ENCODE measurements around the gene CAND2.

Gene CAND2

DNA sequence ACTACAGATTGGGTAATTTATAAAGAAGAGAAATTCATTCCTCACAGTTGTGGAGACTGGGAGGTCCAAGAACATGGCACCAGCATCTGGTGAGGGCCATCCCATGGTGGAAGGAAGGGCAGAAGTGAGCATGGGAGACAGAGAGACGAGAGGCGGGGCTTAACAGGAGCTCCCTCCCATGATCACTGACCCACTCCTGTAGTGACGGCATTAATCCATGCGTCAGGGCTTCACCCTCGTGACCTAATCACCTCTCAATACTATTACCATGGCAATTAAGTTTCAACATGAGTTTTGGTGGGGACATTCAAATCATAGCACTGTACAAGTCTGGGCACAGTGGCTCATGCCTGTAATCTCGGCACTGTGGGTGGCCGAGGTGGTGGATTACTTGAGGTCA lies 27.8 kb downstream of the CAND2 start:
- FAIRE-seq (no peak), DNase-seq (ENCODE audit: insufficient read length) (no peak)

DNA sequence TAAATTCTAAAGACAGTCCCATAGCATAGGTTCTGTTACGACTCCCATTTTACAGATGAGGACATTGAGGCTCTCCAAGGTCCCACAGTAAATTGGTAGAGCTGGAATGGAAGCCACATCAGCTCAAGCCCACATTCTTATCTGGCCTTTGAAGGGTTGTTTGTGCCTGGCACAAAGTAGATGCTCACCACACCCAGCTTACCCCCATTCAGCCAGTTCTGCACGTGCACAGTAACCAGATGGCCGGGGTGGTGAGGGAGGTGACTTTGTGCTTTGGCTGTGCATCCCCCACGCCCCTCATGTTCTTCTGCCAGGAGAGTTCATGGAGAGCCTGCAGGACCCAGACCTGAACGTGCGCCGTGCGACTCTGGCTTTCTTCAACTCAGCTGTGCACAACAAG lies 28.7 kb downstream of the CAND2 start:
- DNase-seq (ENCODE audit: insufficient read length) (no peak), FAIRE-seq (no peak)

More for the DNA sequence above, 27.8 kb downstream of the CAND2 start:
- TF ChIP-seq POLR2AphosphoS5 (IDR thresholded peaks at IDR 0.05; ENCODE audit: low read depth, low read length) (no peak), TAF1 (IDR thresholded peaks at IDR 0.05; ENCODE audit: borderline replicate concordance, low read depth, low read length) (no peak), POLR2A (IDR thresholded peaks at IDR 0.05; ENCODE audit: low read depth, low read length) (no peak)

DNA sequence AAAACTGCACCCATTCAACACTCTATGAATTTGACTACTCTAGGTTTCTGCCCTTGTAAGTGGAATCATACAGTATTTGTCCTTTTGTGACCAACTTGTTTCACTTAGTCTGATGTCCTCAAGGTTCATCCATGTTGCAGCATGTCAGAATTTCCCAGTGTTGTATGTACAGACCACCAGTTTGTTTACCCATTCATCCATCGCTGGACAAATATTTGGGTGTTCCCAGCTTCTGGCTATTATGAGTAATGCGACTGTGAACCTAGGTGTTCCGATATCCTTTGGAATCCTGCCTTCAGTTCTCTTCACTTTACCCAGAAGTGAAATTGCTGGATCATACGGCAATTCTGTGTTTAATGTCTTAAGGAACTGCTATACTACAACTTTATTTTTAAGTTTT lies 32.3 kb downstream of the CAND2 start:
- FAIRE-seq, result no peak
- no peak for DNase-seq (ENCODE audit: insufficient read length)
- TF ChIP-seq POLR2A (IDR thresholded peaks at IDR 0.05; ENCODE audit: low read depth, low read length) (no peak), POLR2AphosphoS5 (IDR thresholded peaks at IDR 0.05; ENCODE audit: low read depth, low read length) (no peak), TAF1 (IDR thresholded peaks at IDR 0.05; ENCODE audit: borderline replicate concordance, low read depth, low read length) (no peak)

More for the DNA sequence above, 28.7 kb downstream of the CAND2 start:
- no peak for TF ChIP-seq TAF1 (IDR thresholded peaks at IDR 0.05; ENCODE audit: borderline replicate concordance, low read depth, low read length)
- no peak for TF ChIP-seq POLR2A (IDR thresholded peaks at IDR 0.05; ENCODE audit: low read depth, low read length)
- no peak for TF ChIP-seq POLR2AphosphoS5 (IDR thresholded peaks at IDR 0.05; ENCODE audit: low read depth, low read length)

DNA sequence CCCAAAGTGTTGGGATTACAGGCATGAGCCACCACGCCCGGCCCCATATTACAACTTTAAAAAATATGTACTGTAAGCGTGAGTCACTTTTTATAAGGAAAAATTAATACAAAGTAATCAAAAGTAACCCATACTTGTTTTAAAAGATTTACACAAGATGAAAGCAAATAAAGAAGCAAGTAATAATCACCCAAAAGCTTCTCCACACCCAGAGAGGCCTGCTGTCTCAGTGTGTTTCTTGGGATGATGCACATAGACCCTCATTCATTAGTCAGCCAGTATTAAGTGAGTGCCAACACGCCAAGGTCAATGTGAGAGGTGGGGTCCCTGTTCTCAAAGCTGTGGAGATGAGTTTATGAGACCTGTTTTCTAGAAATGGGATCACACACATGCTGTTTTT lies 32.9 kb downstream of the CAND2 start:
- FAIRE-seq, result no peak
- TF ChIP-seq POLR2AphosphoS5 (IDR thresholded peaks at IDR 0.05; ENCODE audit: low read depth, low read length), result no peak
- TF ChIP-seq POLR2A (IDR thresholded peaks at IDR 0.05; ENCODE audit: low read depth, low read length), result no peak
- TF ChIP-seq TAF1 (IDR thresholded peaks at IDR 0.05; ENCODE audit: borderline replicate concordance, low read depth, low read length), result no peak
- DNase-seq (ENCODE audit: insufficient read length), result no peak

- TF ChIP-seq POLR2A (IDR thresholded peaks at IDR 0.05; ENCODE audit: low read depth, low read length) (no peak), POLR2AphosphoS5 (IDR thresholded peaks at IDR 0.05; ENCODE audit: low read depth, low read length) (no peak; the same call in 1 of the 2 replicates), TAF1 (IDR thresholded peaks at IDR 0.05; ENCODE audit: borderline replicate concordance, low read depth, low read length) (no peak)
- no peak for DNase-seq (ENCODE audit: insufficient read length)
- no peak for FAIRE-seq
These were observed 33.7 kb downstream of the CAND2 start for GRCh38 chr3:12829886-12830784.

DNA sequence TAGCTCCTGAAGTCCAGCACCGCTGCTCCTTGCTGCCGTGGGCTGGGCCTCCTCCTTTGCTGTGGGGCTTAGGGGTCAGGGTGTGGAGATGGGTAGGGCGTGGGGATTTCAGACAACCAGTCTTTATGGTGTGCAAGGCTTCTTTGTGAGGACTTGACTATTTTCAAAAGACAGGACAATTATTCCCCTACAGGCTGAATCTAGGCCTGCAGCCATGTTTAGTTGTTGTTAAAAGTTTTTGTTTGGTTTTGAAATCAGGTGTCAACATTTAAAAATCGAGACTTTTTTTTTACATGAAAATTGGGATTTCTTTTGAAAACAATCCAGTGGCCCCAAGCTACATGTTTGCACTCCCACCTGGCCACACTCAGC lies 34.3 kb downstream of the CAND2 start:
- DNase-seq (ENCODE audit: insufficient read length), result no peak
- TF ChIP-seq TAF1 (IDR thresholded peaks at IDR 0.05; ENCODE audit: borderline replicate concordance, low read depth, low read length) (no peak), POLR2AphosphoS5 (IDR thresholded peaks at IDR 0.05; ENCODE audit: low read depth, low read length) (no peak), POLR2A (IDR thresholded peaks at IDR 0.05; ENCODE audit: low read depth, low read length) (no peak)

DNA sequence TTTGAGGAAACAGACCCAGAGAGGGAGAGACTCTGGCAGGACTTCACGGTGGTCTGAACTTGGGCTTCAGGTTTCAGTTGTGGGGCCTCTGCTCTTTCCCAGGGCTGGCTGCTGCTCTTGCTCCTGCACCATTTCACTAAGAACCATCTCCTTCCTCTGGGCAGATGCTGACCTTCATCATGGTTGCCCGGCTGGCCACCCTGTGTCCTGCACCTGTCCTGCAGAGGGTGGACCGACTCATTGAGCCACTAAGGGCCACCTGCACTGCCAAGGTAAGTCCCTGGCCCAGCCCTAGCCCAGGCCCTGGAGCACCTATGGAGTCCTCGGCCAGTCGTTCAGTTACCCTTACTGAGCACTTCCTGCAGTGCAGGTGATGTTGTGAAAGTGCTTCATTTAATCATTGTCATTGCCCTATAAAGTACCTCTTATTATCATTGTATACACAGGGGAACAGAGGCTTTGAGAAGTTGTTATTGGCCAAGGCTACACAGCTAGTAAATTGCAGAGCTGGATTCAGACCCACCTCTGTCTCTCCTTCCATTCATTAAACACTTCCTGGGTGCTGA lies 34.9 kb downstream of the CAND2 start:
- TF ChIP-seq TAF1 (IDR thresholded peaks at IDR 0.05; ENCODE audit: borderline replicate concordance, low read depth, low read length) (no peak), POLR2A (IDR thresholded peaks at IDR 0.05; ENCODE audit: low read depth, low read length) (0 out of 2 replicates have a peak, but pooled peaks have one; percentile 11)
- DNase-seq (ENCODE audit: insufficient read length) (no peak), FAIRE-seq (no peak)

More for the DNA sequence above, 34.3 kb downstream of the CAND2 start:
- no peak for FAIRE-seq

DNA sequence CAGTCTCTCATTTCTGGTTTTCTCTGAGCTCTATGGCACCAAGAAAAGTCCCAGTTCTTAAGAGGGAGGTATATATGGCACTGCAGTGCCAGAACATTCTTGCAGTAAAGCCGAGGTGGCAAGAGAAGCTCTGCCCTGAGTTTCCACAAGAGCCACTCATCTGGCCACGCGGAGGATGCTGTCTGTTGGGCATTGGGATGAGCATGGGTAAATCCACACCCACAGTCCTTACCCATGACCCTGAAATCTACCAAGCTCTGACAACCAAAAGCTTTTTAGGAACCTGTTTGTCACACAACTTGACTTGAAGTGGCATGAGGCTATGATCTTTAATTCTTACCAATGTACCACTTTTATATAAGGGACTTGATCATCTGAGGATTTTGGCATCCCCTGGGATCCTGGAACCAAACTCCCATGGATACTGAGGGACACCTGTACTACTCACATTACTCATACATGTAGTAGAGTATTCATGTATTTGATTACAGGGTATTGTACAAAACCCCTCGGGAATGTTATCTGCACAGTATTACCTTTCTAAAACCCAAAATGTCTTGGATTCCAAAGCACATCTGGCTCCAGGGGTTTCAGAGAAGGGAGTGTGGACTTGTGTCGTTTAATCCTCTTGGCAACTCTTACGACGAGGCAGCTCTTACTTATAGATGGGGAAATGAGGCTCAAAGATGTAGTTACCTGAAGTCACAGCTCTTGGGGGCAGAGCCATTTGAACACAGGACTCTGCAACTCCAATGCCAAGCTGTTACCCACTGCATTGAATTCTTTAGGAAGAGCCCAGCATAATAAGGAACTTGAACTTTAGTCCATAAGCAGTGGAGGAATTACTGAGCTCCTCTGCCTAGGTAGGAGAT lies 36.1 kb downstream of the CAND2 start:
- TF ChIP-seq POLR2A (IDR thresholded peaks at IDR 0.05; ENCODE audit: low read depth, low read length), result peak; percentile 63
- TF ChIP-seq POLR2AphosphoS5 (IDR thresholded peaks at IDR 0.05; ENCODE audit: low read depth, low read length), result peak; percentile 81
- TF ChIP-seq TAF1 (IDR thresholded peaks at IDR 0.05; ENCODE audit: borderline replicate concordance, low read depth, low read length), result no peak
- FAIRE-seq (no peak), DNase-seq (ENCODE audit: insufficient read length) (no peak)

GRCh38 chr3:12833222-12834161 lies 37.0 kb downstream of the CAND2 start:
- no peak for DNase-seq (ENCODE audit: insufficient read length)
- FAIRE-seq, result no peak
- TF ChIP-seq POLR2AphosphoS5 (IDR thresholded peaks at IDR 0.05; ENCODE audit: low read depth, low read length), result peak; percentile 80
- peak; percentile 67 for TF ChIP-seq POLR2A (IDR thresholded peaks at IDR 0.05; ENCODE audit: low read depth, low read length)
- TF ChIP-seq TAF1 (IDR thresholded peaks at IDR 0.05; ENCODE audit: borderline replicate concordance, low read depth, low read length), result no peak

DNA sequence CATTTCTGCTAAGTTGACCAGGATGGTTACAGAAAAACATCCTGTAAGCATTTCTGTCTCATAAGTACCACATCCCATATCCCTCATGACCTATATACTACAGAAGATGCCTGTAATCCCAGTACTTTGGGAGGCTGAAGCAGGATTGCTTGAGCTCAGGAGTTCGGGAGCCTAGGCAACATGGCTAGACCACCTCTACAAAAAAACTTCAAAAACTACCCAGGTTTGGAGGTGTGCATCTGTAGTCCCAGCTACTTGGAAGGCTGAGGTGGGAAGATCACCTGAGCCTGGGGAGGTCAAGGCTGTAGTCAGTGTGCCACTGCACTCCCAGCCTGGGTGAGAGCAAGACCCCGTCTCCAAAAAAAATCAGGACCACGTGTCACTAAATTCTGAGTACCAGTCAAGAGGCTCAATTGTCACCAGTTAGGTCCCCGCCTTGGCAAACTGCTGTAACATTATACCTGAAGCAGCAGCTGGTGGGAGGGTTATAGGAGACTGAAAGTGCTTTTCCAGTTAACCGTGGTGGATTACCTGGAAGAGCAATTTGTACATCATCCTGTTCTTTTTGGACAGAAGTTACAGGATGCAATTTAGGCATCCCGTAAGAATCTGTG lies 38.7 kb downstream of the CAND2 start:
- TF ChIP-seq POLR2AphosphoS5 (IDR thresholded peaks at IDR 0.05; ENCODE audit: low read depth, low read length) (no peak), POLR2A (IDR thresholded peaks at IDR 0.05; ENCODE audit: low read depth, low read length) (peak; percentile 34; the same call in 1 of the 2 replicates)
- no peak for DNase-seq (ENCODE audit: insufficient read length)
- no peak for FAIRE-seq

Data from GM12892 (cell line).